Brain microvascular endothelial cell (primary cell): ENCODE measurements around the gene CD27.

ENCODE experiments used
- DNase-seq: peaks from one replicate; pipeline ENCODE4 v3.0.0-alpha.2; 2020
- H3K27ac ChIP-seq: fragments of 250-450 bp; sonication (Bioruptor Pico); 2 replicates; pipeline ENCODE4 v1.5.1; 2020; ENCODE audit warnings: mild to moderate bottlenecking, moderate library complexity
- H3K27me3 ChIP-seq: fragments of 250-450 bp; sonication (Bioruptor Pico); replicated peaks from 2 replicates; pipeline ENCODE4 v1.5.1; 2020; ENCODE audit warnings: mild to moderate bottlenecking
- H3K36me3 ChIP-seq: fragments of 250-450 bp; sonication (Bioruptor Pico); replicated peaks from 2 replicates; pipeline ENCODE4 v1.5.1; 2020; ENCODE audit warnings: mild to moderate bottlenecking
- H3K4me3 ChIP-seq: 2 replicates; pipeline ENCODE4 v1.5.1; 2011; ENCODE audit warnings: low read depth, mild to moderate bottlenecking, control low read depth, low read length, moderate library complexity
- in situ Hi-C: cut with HindIII; loops from 2 replicates; pipeline ENCODE4 v1.10.0; 2017; ENCODE audit warnings: low sequenced_read_pairs, low pct_ligation_motif_present
- TF ChIP-seq, protein P1 (sequence below): IDR thresholded peaks from 2 replicates; pipeline ENCODE4 v1.5.1; 2011; ENCODE audit warnings: low read depth, mild to moderate bottlenecking, moderate library complexity, low read length, control low read depth, inconsistent platforms; ENCODE audit errors: missing control alignments

The CD27 gene

DNA sequence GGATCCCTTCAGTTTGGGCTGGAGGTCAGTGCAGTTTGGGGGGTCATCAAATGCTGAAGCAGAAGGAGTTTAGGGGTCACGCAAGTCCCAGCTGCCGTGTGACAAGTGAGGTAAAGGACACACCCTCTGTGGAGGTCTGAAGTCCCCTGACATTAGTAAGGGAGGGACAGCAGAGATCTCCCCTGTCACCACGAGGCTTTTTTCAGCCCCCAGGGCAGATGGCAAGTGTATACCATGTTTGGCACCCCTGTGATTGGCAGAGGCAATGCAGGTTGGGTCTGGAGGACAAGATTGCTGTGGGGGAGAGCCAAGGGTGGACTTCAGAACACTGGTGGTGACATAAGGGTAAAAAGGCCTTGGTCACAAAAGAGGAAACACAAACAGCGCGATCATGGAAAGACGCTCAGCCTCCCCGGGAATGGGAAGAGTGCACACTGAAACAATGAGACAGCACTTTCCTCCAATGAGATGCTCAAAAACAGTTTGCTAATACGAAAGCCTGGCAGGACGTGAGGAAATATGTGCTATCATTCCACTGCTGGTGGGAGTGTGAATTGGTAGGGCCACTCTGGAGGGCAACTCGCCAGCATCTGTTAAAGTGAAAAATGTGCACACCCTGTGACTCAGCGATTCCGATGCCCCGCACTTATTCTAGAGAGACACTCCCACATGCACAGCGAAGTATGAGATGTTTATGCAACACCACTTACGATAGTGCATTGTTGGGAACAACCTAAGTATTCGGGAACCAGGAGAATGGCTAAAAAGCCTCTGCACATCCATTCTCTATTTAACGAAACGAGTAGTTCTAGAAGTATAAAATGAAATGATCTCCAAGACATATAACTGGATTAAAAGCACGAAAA lies 14.4 kb upstream of the CD27 start:
- in situ Hi-C loops, result no loop called here
- peak; percentile 87 for DNase-seq
- peak overlapping the region; percentile 62 for H3K27ac ChIP-seq
- no peaks in the 10 kb centered on the region for H3K27me3 ChIP-seq
- TF ChIP-seq, protein P1, sequence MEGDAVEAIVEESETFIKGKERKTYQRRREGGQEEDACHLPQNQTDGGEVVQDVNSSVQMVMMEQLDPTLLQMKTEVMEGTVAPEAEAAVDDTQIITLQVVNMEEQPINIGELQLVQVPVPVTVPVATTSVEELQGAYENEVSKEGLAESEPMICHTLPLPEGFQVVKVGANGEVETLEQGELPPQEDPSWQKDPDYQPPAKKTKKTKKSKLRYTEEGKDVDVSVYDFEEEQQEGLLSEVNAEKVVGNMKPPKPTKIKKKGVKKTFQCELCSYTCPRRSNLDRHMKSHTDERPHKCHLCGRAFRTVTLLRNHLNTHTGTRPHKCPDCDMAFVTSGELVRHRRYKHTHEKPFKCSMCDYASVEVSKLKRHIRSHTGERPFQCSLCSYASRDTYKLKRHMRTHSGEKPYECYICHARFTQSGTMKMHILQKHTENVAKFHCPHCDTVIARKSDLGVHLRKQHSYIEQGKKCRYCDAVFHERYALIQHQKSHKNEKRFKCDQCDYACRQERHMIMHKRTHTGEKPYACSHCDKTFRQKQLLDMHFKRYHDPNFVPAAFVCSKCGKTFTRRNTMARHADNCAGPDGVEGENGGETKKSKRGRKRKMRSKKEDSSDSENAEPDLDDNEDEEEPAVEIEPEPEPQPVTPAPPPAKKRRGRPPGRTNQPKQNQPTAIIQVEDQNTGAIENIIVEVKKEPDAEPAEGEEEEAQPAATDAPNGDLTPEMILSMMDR, result no peak
- H3K36me3 ChIP-seq, result no peaks in the 10 kb centered on the region
- peak overlapping the region; percentile 32 for H3K4me3 ChIP-seq

DNA sequence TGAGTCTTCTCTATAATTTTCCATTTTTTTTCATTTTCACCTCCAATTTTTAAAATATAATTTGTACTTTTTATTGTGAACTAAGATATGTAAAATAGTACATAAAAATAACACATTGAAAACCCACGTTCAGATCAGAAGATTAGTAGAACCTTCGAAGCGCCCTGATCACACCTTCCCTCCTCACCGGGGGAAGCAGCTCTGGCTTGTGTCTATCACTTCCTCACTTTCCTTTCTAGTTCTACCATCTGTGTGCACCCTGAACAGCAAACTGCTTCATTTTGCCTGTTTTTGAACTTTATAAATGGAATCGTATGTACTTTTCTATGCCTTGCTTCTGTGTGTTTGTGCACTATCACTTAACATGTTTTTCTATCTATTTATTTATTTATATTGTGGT lies 11.8 kb upstream of the CD27 start:
- TF ChIP-seq, protein P1, result no peak
- H3K36me3 ChIP-seq, result no peaks in the 10 kb centered on the region
- no peak overlapping the region for H3K27ac ChIP-seq
- no peak overlapping the region for H3K4me3 ChIP-seq
- no peaks in the 10 kb centered on the region for H3K27me3 ChIP-seq
- in situ Hi-C loops, result no loop called here
- DNase-seq, result no peak

DNA sequence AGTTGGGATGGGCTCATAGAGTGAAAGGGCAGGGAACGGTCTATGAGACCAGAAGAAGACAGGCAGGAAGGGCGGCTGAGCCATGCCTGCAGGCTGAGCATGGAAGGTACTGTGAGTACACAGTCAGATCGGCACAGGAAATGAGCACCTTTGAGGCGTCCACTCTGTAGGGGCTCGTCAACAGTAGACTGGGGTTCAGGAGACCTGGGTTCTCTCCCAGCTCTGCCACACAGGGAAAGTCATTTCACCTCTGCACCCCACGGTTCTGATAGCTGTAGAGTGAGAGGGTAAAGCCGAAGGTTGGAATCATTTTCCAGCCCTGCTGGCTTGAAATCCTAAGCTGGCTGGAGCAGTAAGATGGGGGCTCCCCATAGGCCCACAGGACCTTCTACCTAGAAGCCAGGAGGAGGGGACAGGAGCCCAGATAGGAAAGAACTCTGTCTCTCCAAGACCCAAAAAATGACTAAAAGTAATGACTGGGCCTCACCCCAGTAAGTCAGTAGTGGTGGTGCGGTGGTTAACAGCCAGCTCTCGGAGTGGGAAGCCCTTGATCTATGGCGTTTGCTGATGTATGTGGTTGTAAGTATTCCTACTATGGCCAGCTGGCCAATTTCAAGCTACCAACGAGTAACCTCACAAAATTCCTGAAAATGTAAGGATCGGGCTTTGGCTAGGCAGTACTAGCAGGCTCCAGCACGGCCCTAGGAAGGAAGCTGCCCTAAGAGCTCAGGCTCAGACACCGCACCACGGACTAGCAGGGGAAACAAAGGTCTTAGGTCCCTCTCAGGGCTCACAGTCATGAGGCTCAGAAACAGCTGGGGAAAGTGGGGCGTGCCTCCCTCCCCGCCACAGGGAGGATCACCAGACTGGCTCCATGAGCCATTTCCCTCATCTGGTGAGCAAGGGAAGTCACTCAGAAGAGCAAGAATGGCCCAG lies 10.3 kb upstream of the CD27 start:
- Histone ChIP-seq H3K27ac (no peak overlapping the region), H3K36me3 (no peaks in the 10 kb centered on the region), H3K4me3 (no peak overlapping the region), H3K27me3 (no peaks in the 10 kb centered on the region)
- no peak for DNase-seq
- in situ Hi-C loops, result no loop called here
- TF ChIP-seq, protein P1, result no peak

DNA sequence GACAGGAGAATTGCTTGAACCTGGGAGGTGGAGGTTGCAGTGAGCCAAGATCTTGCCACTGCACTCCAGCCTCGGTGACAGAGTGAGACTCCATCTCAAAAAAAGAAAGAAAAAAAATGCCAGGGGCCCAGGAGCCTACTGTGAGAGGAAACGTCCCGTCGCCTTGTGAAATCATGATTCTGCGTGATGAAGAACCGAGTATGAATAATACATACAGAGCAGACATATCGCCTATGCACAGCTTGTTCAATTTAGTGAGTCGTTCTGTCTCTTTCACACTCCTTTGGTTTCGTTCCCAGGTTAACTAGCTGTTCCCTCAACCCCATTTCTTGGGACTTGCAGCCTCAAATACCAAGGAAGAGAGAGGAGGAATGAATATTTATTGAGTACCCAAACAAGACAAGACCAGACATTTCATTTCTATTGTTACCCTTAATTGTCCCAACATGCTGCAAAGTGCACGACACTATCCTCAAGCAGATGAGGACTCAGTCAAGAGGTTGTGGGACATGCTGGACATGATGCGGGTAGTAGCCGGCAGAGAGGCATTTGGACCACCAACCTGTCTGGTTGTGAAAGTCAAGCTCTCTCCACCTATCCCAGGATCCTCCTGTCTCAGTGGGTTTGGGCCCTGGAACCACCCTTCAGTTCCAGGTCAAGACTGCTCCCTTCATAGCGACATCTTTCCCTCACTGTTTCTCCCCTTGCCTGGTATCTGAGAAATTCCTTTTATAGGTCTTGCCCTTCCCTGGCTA lies 8.6 kb upstream of the CD27 start:
- Histone ChIP-seq H3K4me3 (no peak overlapping the region), H3K36me3 (no peaks in the 10 kb centered on the region), H3K27ac (no peak overlapping the region), H3K27me3 (no peaks in the 10 kb centered on the region)
- no peak for DNase-seq
- TF ChIP-seq, protein P1, result no peak
- in situ Hi-C loops, result no loop called here

DNA sequence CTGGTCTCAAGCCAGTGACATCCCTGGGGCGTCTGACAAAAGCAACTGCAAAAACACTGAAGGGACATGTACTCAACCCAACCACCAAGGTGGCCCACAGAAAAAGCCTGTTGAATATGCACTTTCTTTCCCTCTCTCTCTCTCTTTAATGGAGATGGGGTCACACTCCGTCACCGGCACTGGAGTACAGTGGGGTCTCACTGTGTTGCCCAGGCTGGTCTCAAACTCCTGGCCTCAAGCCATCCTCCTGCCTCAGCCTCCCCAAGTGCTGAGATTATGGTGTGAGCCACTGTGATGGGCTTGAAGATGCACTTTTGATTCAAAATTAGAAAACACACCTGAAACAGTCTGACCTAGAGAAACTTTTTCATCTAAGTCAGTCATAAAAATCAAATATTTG lies 7.2 kb upstream of the CD27 start:
- H3K36me3 ChIP-seq, result no peaks in the 10 kb centered on the region
- TF ChIP-seq, protein P1, result no peak
- no peak for DNase-seq
- H3K27ac ChIP-seq, result no peak overlapping the region
- in situ Hi-C loops, result no loop called here
- H3K4me3 ChIP-seq, result no peak overlapping the region
- H3K27me3 ChIP-seq, result no peaks in the 10 kb centered on the region
